Measurements from ENCODE around the gene PRRC2B. TPM values are rescaled to one million over a fixed set of nuclear protein-coding genes. Genes with fewer than 3 reads are reported as not detected.

The PRRC2B gene
- polyA plus RNA-seq, 3 donors: 31.8 to 66.5 (median 54.8) TPM

DNA sequence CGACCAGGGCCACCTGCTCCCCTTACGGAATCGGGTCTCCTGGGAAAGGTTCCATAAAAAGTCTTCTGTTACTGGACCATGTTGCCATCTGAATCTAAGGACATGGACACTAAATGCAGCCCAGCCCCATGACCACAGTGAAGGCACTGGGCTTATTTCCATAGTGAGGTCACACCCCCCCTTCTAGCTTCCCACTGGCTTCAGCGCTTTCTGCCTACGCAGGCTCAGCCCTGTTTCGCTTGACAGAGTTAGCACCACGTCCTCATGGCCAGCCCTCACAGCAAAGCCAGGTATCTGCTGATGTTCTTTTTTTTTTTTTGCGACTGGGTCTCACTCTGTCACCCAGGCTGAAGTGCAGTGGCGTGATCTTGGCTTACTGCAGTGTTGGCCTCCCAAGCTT, 123.0 kb downstream of the PRRC2B start:
- H3K27ac ChIP-seq (ENCODE audit: low read depth, low read length): no peak overlapping the region
- WGBS, 3 donors: 94 to 98% (median 95%) methylated on average over 9 of the region's 9 CpGs

DNA sequence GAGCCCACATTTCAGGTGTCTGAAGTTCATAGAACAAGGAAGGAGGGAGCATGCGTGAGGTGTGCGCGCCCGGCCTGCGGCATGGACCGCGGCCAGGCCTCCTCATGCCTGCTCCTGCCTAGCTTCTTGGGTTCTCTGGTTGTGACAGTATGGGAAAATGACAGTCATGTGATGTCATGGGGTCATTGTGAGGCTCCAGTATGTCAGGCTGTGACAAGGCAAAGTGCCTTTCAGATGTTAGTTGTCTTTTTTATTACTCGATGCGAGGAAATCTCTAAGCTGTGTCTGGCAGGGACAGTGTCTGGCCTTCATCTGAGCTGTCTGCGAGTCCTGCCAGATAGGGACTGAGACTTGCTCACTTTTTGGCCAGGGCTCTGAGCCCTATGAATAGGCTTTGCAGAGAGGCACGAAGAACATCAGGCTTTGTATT, 123.9 kb downstream of the PRRC2B start:
- H3K27ac ChIP-seq (ENCODE audit: low read depth, low read length): no peak overlapping the region
- WGBS, 3 donors: 87 to 92% (median 88%) methylated on average over 11 of the region's 11 CpGs

DNA sequence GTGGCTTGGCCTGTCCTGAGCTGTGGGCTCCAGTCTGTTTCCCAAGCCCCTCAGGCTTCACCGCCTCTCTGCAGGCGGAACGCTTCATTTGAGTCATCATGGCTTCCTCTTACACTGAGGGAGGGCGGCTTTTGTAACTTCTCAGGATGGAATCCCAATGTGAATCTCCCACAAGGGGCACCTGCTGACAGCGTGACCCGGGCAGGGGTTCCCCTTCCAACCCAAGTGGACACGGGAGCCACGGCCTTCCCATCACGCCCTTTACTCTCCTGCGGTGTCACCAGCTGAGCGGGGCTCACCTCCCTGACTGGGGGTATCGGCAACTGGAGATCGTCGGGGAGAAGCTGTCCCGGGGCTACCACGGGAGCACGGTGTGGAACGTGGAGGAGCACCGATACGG, 124.7 kb downstream of the PRRC2B start:
- no peak overlapping the region for H3K27ac ChIP-seq (ENCODE audit: low read depth, low read length)

DNA sequence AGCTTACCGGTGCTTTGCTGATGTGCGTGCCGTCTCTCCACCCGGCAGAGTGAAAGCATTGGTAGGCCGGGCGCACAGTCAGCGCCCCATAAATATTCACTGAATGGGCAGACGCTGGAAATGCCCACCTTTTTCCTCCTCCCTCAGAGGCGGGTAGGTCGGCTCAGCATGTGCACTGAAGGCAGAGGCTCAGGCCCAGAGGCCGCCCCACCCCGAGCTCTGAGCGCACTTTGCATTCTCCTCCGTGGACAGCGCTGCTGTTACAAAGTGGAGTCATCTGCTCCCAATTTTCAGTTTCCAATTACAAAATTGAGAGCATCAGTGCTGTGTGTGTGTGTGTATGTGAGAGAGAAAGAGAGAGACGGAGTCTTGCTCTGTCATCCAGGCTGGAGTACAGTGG, 126.6 kb downstream of the PRRC2B start:
- WGBS, 3 donors: 81 to 87% (median 84%) methylated on average over 16 of the region's 16 CpGs

More for the DNA sequence above, 124.7 kb downstream of the PRRC2B start:
- WGBS, 3 donors: 95 to 98% (median 96%) methylated on average over 20 of the region's 20 CpGs

DNA sequence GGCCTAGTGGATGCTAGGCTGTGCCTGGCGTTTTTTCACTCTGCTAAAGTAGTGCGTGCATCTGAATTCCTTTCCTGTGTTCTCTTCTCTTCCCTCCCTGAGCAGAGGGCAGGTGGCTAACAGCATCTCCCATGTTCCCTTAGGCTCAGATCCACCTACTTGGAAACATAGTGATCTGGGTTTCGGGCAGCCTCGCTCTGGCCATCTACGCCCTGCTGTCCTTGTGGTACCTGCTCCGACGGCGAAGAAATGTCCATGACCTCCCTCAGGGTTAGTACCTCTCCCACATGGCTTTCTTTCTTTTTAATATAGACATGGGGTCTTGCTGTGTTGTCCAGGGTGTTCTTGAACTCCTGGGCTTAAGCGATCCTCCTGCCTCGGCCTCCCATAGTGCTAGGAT, 127.3 kb downstream of the PRRC2B start:
- H3K27ac ChIP-seq (ENCODE audit: low read depth, low read length): no peak overlapping the region
- WGBS, 3 donors: 93 to 96% (median 96%) methylated on average over 10 of the region's 10 CpGs

More for the DNA sequence above, 126.6 kb downstream of the PRRC2B start:
- H3K27ac ChIP-seq (ENCODE audit: low read depth, low read length): no peak overlapping the region

DNA sequence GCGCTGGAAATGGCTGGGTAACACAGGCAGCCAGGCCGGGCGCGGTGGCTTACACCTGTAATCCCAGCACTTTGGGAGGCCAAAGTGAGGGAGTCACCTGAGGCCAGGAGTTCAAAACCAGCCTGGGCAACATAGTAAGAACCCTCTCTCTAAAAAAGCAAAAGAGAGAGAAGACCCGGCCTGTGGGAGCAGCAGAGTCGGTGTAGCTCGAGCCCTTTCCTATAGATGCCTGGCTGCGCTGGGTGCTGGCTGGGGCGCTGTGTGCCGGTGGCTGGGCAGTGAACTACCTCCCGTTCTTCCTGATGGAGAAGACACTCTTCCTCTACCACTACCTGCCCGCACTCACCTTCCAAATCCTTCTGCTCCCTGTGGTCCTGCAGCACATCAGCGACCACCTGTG, 127.9 kb downstream of the PRRC2B start:
- 97 to 98% (median 97%) methylated on average over 13 of the region's 13 CpGs for WGBS, 3 donors
- H3K27ac ChIP-seq (ENCODE audit: low read depth, low read length): no peak overlapping the region

DNA sequence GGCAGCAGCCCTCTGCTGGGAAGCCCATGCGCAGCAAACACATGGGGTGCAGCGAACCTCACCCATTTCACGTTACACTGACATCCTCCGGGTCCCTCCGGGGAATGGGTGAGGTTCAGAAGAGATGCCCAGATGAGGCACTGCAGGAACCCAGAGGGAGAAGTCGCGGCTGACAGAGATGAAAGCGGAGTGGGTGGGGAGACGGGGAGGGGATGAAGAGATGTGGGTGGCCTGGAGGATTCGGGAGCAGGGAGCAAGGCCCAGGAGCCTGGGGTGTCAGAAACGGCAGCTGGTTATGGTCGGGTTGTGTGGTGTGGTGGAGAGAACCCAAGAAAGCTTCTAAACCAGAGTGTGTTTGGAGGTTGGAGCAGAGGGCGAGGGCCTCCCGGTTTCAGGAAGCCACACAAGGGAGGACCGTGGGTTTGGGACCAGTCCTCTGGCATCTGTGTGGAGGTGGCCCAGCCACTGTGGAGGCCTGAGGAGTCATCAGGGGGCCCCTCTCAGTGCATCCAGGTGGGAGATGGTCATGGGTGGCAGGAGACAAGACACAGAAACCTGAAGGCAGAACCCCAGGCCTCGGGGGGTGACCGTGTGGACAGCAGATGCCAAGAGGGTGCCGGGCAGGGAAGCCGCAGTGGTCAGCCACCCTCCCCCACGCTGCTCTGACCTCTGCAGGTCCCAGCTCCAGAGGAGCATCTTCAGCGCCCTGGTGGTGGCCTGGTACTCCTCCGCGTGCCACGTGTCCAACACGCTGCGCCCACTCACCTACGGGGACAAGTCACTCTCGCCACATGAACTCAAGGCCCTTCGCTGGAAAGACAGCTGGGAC, 128.6 kb downstream of the PRRC2B start:
- WGBS, 3 donors: 92 to 93% (median 93%) methylated on average over 24 to 29 of the region's 29 CpGs
- no peak overlapping the region for H3K27ac ChIP-seq (ENCODE audit: low read depth, low read length)

DNA sequence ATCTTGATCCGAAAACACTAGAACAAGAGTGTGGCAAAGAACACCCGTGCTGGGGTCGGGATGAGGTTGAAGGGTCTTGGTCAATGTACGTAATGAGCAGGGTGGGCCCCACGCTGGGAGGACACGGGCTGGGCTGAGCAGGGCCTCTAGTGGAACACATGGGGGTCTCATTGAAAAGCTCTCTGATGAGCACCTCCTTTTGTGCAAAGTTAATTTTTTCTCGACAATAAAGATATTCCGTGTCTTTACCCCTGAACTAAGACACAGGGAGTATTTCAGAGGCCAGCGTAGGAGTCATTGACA, 129.2 kb downstream of the PRRC2B start:
- H3K27ac ChIP-seq (ENCODE audit: low read depth, low read length): no peak overlapping the region
- WGBS, 3 donors: 92 to 94% (median 93%) methylated on average over 9 of the region's 9 CpGs

DNA sequence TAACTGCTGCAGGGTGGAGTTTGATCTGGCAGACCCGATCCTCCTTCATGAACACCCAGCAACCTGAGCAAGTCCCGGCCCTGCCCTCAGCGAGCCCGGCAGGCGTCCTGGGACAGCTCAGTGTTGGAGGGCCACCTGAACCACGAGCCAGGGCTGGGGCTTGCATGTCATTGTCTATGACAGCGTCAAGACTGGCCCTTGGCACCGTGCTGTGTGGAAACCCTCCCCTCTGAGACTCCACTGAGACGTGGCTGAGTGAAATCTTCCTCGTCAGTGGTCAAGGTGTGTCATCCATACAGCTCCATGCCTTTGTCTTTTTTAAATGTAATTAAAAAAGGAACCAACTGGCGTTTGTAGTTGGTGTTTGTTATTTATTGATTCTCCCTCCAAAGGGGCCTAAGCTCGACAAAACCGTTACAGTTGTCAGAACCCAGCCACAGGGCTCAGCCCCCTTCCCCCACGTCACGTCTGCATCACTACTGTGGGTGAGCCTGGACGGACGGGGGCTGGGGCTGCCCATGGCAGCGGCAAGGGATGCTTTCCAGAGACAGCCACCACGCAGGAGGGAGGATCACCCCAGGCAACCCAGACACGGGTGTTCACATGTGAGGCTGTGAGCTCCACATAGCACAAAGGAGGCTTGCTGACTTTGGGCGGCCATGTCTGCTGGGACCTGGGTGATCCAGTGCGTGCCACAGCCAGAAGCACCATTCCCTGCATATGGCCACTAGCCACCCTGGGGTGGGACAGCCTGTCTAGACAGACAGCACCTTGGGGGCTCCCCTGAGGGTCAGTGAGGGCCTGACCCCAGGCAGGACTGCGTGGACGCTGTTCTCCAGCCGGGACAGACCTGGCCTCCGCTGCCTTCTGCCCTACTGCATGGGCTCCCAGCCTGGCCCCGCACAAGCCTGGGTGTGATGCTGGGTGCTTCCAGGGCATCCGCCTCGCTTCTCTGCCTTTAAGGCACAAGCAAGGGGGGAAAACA, 129.9 kb downstream of the PRRC2B start:
- 82 to 89% (median 82%) methylated on average over 27 to 29 of the region's 29 CpGs for WGBS, 3 donors
- no peak overlapping the region for H3K27ac ChIP-seq (ENCODE audit: low read depth, low read length)

DNA sequence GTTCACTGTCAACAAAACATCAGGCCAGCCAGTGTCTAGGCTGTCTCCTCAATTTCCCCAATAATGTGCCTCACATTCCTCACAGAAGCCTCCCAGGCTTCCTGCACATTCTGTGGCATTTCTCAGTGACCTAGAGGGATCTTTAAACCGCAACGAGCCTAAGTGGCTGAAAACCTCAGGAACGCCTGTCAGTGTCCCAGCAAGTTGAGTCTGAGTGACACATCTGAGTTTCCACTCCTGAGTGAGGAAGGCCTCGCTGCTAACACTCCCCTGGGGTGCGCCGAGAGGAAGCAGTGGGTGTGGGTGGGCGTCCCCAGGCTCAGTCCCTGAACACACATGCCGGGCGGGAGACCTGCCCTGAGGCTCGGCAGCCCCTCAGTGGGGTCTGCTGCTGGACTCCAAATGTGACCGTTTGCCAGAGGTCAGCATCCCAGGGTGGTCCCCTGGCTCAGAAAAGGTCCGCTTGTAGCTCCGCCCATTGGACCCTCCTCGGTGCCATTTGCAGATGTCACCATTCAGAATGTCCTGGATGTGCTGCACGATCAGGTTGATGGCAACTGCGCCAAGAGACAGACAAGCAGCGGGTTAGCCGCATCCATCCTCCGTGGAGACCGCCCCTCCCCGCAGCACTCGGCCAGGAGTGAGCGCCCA, 130.9 kb downstream of the PRRC2B start:
- H3K27ac ChIP-seq (ENCODE audit: low read depth, low read length): no peak overlapping the region
- WGBS, 3 donors: 85 to 89% (median 89%) methylated on average over 23 of the region's 23 CpGs

DNA sequence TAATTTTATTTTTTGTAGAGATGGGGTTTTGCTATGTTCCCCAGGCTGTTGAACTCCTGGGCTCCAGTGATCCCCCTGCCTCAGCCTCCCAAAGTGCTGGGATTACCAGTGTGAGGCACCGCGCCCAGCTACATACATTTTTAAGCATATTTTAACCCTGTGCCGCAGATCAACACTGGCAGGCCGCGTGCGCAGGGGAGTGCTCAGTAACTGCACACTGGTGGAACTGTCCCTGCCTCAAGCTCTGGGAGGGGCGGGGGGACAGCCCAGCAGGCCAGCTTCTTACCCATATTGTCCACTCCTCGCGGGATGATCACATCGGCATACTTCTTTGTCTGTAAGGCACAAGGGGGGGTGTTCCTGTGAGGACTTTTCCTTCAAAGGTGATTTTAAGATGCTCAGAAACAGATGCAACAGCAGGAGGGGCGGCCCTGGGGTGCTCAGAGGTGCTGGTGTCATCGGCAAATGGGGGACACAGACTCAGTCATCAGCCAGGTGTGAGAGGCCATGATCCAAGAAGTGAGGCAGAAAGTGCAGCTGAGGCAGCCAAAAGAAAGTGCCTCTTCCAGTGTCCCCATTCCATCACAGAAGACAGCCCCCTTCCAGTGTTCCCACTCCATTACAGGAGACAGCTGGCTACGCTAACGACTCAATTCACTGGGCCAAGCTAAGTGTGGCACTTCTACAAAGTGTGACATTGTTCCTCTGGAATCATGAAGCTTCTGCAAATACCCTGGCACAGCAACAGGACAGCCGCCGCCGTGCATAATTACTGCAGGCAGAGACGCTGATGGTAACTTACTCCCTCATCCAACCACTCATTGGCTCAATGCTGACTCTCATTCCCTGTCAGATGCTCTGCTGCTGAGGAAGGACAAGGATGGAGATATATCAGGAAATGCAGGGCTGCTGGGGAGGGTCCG, 132.0 kb downstream of the PRRC2B start:
- WGBS, 3 donors: 87 to 94% (median 89%) methylated on average over 19 of the region's 19 CpGs
- no peak overlapping the region for H3K27ac ChIP-seq (ENCODE audit: low read depth, low read length)

DNA sequence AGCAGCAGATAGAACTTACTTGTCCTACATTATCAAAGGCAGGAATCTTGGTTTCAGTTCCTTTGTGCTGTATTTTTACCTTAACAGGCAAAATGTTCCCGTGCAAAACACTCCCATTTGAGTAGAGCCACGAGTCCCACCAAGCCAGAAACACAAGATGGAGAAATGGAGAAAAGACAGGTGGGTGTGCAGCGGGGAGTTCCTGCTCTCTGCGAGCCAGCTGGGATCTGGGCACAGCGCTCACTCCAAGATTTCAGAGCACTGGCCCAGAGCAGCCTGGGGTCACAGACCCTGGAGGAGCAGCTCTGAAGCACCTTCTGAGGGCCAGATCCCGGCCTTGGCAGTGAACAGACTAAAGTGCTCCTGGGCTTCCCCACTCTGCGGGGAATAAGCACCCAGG, 134.3 kb downstream of the PRRC2B start:
- WGBS, 3 donors: 93 to 94% (median 93%) methylated on average over 7 of the region's 7 CpGs
- H3K27ac ChIP-seq (ENCODE audit: low read depth, low read length): no peak overlapping the region

DNA sequence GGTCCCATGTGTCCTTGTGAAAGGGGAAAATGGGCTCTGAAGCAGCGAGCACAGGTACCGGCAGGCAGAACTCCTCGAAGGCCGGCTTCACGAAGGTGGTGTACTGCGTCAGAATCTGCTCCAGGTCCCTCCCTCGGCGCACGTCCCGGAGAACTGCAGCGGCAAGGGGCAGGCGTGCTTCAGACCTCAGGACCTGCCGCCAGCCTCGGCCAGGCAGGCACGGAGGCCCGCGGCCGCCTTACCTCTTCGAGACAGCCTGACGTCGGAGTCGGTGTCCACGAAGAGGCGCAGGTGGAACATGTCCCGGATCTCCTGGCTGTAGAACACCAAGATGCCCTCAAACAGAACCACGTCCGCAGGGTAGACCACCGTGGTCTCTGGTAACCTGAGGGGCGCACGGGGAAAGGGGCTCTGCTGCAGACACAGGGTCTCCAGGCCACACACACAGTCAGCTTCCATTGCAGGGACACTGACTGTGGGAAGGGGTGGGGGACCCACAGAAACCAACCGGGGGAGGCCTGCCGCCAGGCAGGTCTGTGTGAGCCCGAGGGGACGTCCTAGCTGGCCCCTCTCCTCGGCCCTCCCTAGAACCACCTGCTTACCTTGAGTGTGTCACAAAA, 135.1 kb downstream of the PRRC2B start:
- H3K27ac ChIP-seq (ENCODE audit: low read depth, low read length): no peak overlapping the region
- 95 to 97% (median 96%) methylated on average over 35 of the region's 35 CpGs for WGBS, 3 donors

DNA sequence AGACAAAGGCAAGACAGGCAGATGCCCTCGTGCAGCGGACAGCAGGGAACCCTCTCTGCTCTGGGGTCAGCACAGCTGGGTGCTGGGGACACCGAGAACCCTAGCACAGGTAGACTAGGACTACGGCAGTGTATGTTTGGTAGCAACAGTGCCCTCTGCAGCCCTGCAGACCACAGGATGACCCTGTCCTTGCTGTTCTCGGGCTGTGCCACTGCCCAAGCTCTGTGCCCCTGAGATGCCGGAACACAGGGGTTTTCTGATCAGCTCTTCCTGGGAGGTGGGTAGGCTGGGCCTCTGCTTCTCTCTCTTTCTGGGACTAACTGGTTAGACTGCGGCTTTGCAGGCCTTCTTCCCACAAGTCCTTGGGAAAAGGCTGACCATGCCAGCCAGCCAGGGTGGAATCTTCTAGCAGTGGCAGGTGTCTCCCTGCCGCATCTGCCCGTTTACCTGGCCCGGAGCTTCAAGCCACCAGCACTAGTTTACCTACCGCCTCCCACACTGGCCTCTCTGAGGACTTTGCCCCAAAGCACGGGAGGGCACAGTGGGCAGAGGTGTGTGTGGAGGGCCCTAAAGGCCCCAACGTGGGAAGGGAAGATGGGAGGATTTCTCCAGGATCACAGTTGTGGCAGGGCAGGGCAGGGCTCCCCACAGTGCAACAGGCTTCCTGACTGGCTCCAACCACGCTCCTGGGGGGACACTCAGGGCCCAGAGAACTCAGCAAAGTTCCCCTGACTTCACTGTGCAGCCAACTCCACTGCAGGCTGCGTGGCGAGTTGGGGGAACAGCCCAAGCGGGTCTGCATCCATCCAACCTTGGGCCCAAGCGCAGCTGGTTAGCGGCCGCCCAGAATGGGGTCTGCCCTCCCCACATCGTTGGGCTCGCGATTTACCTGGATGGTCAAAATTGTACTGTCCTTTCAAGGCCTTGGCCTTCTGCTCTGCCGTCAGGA, 136.0 kb downstream of the PRRC2B start:
- no peak overlapping the region for H3K27ac ChIP-seq (ENCODE audit: low read depth, low read length)
- 54 to 67% (median 66%) methylated on average over 23 to 24 of the region's 24 CpGs for WGBS, 3 donors

DNA sequence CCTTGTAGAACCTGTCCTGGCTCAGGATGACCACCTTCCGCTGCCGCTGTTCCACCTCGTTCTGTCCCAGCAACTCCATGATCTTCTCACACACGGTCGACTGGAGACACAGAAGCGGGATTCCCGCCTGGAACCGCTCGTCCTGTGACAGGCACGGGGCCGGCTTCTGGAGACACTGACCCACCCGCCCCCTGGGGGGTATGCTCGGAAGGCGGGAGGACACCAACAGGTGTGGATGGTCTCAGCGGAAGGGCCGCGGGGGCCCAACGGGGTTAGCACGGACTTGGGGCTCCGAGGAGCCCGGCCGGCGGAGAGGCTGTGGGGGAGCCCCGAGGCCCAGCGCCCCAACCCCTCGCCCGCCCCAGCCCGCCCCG, 136.6 kb downstream of the PRRC2B start:
- H3K27ac ChIP-seq (ENCODE audit: low read depth, low read length): no peak overlapping the region

More for the DNA sequence above, 136.6 kb downstream of the PRRC2B start:
- WGBS, 3 donors: 1 to 12% (median 3%) methylated on average over 17 to 29 of the region's 29 CpGs

All from adipose tissue (tissue), 3 donors.